ENCODE results near the gene LAMA5.

The LAMA5 gene

GRCh38 chr20:62301773-62302340, 65.3 kb downstream of the LAMA5 start:
- DNase-seq: peak; percentile 96 to 98

- no peak for DNase-seq
These were observed 65.9 kb downstream of the LAMA5 start for GRCh38 chr20:62301111-62301668.

GRCh38 chr20:62300319-62300718, 66.8 kb downstream of the LAMA5 start:
- no peak for DNase-seq

- DNase-seq: no peak
These were observed 67.4 kb downstream of the LAMA5 start for GRCh38 chr20:62299666-62300236.

- no peak for DNase-seq
These were observed 68.4 kb downstream of the LAMA5 start for GRCh38 chr20:62298577-62299249.

- peak in 1 of 2 experiments; percentile 26 for DNase-seq
These were observed 69.5 kb downstream of the LAMA5 start for GRCh38 chr20:62297449-62298227.

DNA sequence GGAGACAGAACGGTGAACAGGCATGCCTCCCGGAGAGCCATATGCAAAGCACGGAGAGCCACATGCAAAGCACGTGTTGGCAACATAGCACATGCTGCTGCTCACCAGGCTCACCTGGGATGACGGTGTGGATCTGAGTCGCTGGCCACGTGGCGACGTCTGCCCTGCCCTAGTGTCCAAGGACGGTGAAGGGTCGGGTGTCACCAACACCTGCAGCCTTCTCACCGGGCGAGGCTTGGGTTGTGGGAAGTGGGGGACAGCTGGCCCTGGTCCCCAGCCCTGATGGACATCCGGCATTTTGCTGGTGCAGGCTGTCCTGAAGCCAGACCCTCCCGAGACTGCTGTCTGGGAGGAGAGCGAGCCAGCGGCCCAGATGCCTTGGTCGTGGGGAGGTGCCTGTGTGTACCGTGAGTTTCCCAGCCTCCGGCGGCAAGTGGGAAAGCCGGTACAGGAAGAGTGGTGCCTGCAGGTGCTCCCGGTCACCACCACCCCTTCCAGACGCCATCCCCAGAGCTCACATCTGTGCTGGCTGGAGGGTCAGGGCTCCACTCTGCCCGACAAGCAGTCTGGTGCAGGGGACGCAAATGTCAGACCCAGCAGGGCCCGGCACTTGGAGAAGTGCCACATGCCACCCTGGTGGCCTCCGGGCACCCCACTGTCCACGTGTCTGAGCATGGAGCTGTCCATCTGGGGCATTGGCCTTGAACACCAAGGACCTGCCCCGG, 70.2 kb downstream of the LAMA5 start:
- DNase-seq: no peak

DNA sequence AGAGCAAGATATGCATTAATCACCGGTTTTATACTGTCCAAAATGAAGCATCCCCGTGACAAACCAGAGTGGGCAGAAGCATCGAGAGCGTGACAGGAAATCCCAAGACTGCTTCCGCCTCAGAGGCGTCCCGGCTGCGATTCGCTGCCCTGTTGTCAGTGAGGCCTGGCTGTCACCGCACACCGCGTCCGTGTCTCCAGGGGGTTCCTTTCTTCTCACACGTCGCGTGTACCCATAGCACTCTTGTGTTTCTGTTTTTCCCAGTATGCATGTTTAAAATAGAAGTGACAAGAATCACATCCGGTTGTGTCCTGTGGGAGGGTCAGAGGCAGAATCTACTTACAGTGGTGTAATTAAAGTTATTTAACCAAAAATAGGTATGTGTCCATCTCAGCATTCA, 72.6 kb downstream of the LAMA5 start:
- no peak for DNase-seq

GRCh38 chr20:62293946-62294345, 73.2 kb downstream of the LAMA5 start:
- no peak for DNase-seq

- no peak for DNase-seq
These were observed 73.9 kb downstream of the LAMA5 start for GRCh38 chr20:62293111-62293784.

DNA sequence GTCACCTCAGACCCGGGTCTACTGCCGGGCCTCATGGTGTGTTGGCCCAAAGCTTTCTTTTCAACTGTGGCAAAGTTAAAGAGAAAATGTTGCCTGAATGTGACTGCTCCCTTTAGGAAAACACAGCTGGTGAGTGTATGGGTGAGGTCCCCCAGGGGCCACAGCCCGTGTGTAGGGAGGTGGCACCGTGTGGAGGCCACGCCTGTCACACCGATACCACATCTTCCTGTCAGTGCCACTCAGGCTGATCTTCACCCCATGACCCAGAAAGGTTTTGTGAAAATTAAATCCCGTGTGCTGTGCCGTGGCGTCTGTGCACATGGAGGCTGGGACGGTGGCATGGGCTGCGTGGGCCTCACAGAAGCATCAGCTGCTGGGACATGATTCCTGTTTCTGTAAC, 75.0 kb downstream of the LAMA5 start:
- no peak for DNase-seq

GRCh38 chr20:62291251-62292066, 75.7 kb downstream of the LAMA5 start:
- no peak for DNase-seq

- no peak for DNase-seq
These were observed 77.2 kb downstream of the LAMA5 start for GRCh38 chr20:62289898-62290297.

DNA sequence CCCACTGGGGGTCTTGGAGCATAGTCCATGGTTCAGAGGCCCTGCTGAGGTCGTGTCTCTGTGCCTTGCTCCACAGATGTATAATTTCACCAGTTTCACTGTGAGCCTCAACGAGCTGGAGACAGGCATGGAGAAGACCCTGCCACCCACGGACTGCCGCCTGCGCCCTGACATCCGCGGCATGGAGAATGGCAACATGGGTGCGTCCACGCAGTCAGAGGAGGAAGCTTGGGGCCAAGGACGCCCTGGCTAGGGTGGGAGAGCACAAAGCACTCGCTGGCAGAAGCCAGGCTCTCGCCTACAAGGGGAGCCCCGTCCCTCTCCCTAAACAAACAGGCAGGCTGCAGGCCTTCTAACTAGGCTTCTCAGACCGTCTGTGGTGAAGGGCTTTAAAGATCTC, 78.0 kb downstream of the LAMA5 start:
- no peak for DNase-seq

DNA sequence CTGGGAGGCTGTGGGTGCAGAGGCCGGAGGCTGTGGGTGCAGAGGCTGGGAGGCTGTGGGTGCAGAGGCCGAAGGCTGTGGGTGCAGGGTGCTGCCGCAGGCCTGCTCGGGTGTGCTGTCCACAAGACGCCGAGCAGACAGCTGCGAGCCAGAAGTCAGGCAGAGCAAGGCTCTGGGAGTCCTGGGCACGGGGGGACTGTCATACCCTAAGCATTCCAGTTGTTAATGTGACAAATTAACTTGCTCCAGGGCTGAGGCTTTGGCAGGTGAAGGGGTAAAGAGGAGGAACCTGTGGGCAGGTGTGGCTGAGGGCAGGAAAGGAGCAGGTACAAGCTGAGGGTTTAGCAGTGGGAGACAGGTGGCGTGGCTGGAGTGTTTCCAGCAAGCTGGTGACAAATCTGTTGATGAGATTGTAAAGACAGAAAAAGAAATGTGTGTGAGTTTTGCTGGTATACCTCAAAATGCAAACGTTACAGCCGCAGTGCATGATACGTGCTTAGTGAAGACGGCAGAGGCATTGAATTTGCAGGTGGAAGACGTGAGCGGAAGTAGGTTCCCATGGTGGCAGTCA, 78.5 kb downstream of the LAMA5 start:
- DNase-seq: no peak

GRCh38 chr20:62287759-62288534, 79.2 kb downstream of the LAMA5 start:
- DNase-seq: no peak

- DNase-seq: no peak
These were observed 80.0 kb downstream of the LAMA5 start for GRCh38 chr20:62287129-62287528.

DNA sequence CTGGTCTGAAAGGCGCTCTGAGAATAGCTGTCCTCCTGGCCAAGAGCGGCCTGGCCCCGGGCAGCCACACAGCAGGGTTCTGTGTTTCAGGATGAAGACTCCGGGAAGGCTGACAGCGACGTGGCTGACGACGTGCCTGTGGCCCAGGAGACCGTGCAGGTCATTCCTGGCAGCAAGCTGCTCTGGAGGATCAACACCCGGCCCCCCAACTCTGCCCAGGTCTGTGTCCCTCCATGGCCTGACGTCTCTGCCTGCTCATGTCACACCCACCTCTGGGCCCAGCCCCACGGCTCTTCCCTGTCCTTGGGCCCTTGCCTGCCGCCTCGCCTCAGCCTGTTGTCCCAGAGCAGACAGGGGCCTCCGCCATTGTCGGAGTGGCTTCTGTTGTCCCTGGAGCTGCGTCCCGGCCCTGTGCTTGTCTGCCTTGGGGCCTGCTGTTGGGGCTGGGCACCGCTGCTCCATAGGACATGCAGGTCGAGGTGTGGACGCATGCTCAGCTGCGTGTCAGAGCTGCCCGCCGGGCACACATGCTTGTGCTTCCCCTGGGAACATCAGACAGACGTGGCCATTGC, 80.5 kb downstream of the LAMA5 start:
- DNase-seq: no peak

DNA sequence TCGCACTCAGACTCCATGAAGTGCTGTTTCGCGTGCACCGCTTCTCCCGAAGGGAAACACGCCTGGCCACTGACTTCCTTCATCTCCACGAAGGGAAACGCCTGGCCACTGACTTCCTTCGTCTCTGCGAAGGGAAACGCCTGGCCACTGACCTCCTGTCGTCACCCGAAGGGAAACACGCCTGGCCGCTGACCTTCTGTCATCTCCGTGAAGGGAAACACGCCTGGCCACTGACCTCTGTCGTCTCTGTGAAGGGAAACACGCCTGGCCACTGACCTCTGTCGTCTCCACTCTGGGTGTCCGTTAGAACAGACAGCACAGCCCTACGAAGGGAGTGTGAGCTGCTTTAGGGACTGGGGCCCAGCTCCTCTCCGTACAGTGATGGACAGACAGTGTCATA, 81.4 kb downstream of the LAMA5 start:
- no peak for DNase-seq

DNA sequence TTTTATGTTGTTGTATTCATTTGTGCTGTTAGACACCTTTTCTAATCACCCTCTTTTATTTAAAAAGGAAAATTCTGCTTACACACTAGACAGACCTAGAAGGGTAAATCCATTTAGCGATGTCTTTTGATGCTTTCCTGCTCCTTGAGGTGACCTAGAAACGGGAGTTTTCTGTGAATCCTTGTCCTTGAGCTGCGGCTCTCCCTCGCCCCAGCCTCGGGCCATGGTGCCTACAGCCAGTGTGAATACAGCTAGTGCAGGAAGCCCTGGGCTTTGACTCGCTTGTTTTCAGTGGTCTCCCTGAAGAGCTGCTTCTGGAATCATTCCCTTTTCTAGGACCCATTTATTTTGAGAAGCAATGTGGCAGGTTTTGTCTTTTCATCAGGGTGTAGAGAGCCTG, 82.0 kb downstream of the LAMA5 start:
- DNase-seq: no peak

Data from SHP77 (cell line).